ENCODE measurements around the gene LRRC10.
"Not testable (repeated sequence)": the region's sequence is repeated elsewhere in the genome, so short reads cannot be mapped to it uniquely, and the experiment has no call there.

LRRC10 gene

GRCh38 chr12:69639400-69640016, 28.8 kb upstream of the LRRC10 start:
- H3K36me3 Mint-ChIP-seq (ENCODE audit: low read depth), result no peaks in the 10 kb centered on the region

GRCh38 chr12:69633061-69633460, 22.4 kb upstream of the LRRC10 start:
- no peak overlapping the region for H3K4me3 Mint-ChIP-seq
- no peaks in the 10 kb centered on the region for H3K27me3 Mint-ChIP-seq
- H3K9me3 Mint-ChIP-seq, result no peaks in the 10 kb centered on the region
- H3K27ac Mint-ChIP-seq, result no peak overlapping the region
- H3K36me3 Mint-ChIP-seq (ENCODE audit: low read depth), result no peaks in the 10 kb centered on the region
- H3K4me1 Mint-ChIP-seq (ENCODE audit: low read depth), result no peaks in the 10 kb centered on the region

More at GRCh38 chr12:69639400-69640016, 28.8 kb upstream of the LRRC10 start:
- H3K27me3 Mint-ChIP-seq, result no peaks in the 10 kb centered on the region
- H3K4me3 Mint-ChIP-seq, result no peak overlapping the region
- H3K9me3 Mint-ChIP-seq, result no peaks in the 10 kb centered on the region
- H3K27ac Mint-ChIP-seq, result no peak overlapping the region
- no peaks in the 10 kb centered on the region for H3K4me1 Mint-ChIP-seq (ENCODE audit: low read depth)

- Mint-ChIP-seq H3K4me1 (ENCODE audit: low read depth) (no peaks in the 10 kb centered on the region), H3K27ac (no peak overlapping the region), H3K36me3 (ENCODE audit: low read depth) (no peaks in the 10 kb centered on the region), H3K27me3 (no peaks in the 10 kb centered on the region), H3K4me3 (no peak overlapping the region), H3K9me3 (no peaks in the 10 kb centered on the region)
Measured at GRCh38 chr12:69630191-69630590, 19.5 kb upstream of the LRRC10 start.

- H3K36me3 Mint-ChIP-seq (ENCODE audit: low read depth), result no peaks in the 10 kb centered on the region
- H3K27ac Mint-ChIP-seq, result no peak overlapping the region
- no peaks in the 10 kb centered on the region for H3K4me1 Mint-ChIP-seq (ENCODE audit: low read depth)
- H3K27me3 Mint-ChIP-seq, result no peaks in the 10 kb centered on the region
- H3K4me3 Mint-ChIP-seq, result no peak overlapping the region
- no peaks in the 10 kb centered on the region for H3K9me3 Mint-ChIP-seq
Measured at GRCh38 chr12:69627501-69627900, 16.8 kb upstream of the LRRC10 start.

GRCh38 chr12:69623970-69624369, 13.3 kb upstream of the LRRC10 start:
- Mint-ChIP-seq H3K27ac (no peak overlapping the region), H3K36me3 (ENCODE audit: low read depth) (no peaks in the 10 kb centered on the region), H3K9me3 (no peaks in the 10 kb centered on the region), H3K4me1 (ENCODE audit: low read depth) (no peaks in the 10 kb centered on the region), H3K27me3 (no peaks in the 10 kb centered on the region), H3K4me3 (no peak overlapping the region)

GRCh38 chr12:69621551-69621950, 10.8 kb upstream of the LRRC10 start:
- Mint-ChIP-seq H3K9me3 (no peaks in the 10 kb centered on the region), H3K4me1 (ENCODE audit: low read depth) (no peaks in the 10 kb centered on the region), H3K36me3 (ENCODE audit: low read depth) (no peaks in the 10 kb centered on the region), H3K27me3 (peaks cover 4% of the 10 kb centered on the region), H3K4me3 (no peak overlapping the region), H3K27ac (no peak overlapping the region)

GRCh38 chr12:69620921-69621320, 10.2 kb upstream of the LRRC10 start:
- Mint-ChIP-seq H3K4me3 (no peak overlapping the region), H3K27ac (no peak overlapping the region), H3K36me3 (ENCODE audit: low read depth) (no peaks in the 10 kb centered on the region), H3K4me1 (ENCODE audit: low read depth) (no peaks in the 10 kb centered on the region), H3K9me3 (no peaks in the 10 kb centered on the region), H3K27me3 (peaks cover 4% of the 10 kb centered on the region)

GRCh38 chr12:69620077-69620476, 9.4 kb upstream of the LRRC10 start:
- Mint-ChIP-seq H3K27me3 (peaks cover 4% of the 10 kb centered on the region), H3K36me3 (ENCODE audit: low read depth) (no peaks in the 10 kb centered on the region), H3K4me3 (no peak overlapping the region), H3K4me1 (ENCODE audit: low read depth) (no peaks in the 10 kb centered on the region), H3K9me3 (no peaks in the 10 kb centered on the region), H3K27ac (no peak overlapping the region)

- Mint-ChIP-seq H3K4me3 (no peak overlapping the region), H3K27me3 (peaks cover 4% of the 10 kb centered on the region), H3K9me3 (no peaks in the 10 kb centered on the region), H3K27ac (no peak overlapping the region), H3K36me3 (ENCODE audit: low read depth) (no peaks in the 10 kb centered on the region), H3K4me1 (ENCODE audit: low read depth) (no peaks in the 10 kb centered on the region)
Measured at GRCh38 chr12:69619050-69619449, 8.3 kb upstream of the LRRC10 start.

GRCh38 chr12:69616025-69616424, 5.3 kb upstream of the LRRC10 start:
- Mint-ChIP-seq H3K4me3 (no peak overlapping the region), H3K27ac (no peak overlapping the region), H3K36me3 (ENCODE audit: low read depth) (no peaks in the 10 kb centered on the region), H3K9me3 (no peaks in the 10 kb centered on the region), H3K4me1 (ENCODE audit: low read depth) (no peaks in the 10 kb centered on the region), H3K27me3 (peaks cover 4% of the 10 kb centered on the region)

GRCh38 chr12:69613351-69613750, 2.6 kb upstream of the LRRC10 start:
- Mint-ChIP-seq H3K9me3 (no peaks in the 10 kb centered on the region), H3K4me1 (ENCODE audit: low read depth) (no peaks in the 10 kb centered on the region), H3K4me3 (no peak overlapping the region), H3K36me3 (ENCODE audit: low read depth) (no peaks in the 10 kb centered on the region), H3K27ac (no peak overlapping the region), H3K27me3 (peaks cover 1% of the 10 kb centered on the region)

- Mint-ChIP-seq H3K9me3 (no peaks in the 10 kb centered on the region), H3K4me1 (ENCODE audit: low read depth) (no peaks in the 10 kb centered on the region), H3K36me3 (ENCODE audit: low read depth) (no peaks in the 10 kb centered on the region), H3K4me3 (no peak overlapping the region), H3K27ac (no peak overlapping the region), H3K27me3 (no peaks in the 10 kb centered on the region)
Measured at GRCh38 chr12:69610126-69610525, 581 bp downstream of the LRRC10 start.

GRCh38 chr12:69608114-69608513, 2.6 kb downstream of the LRRC10 start:
- Mint-ChIP-seq H3K4me1 (ENCODE audit: low read depth) (no peaks in the 10 kb centered on the region), H3K27me3 (no peaks in the 10 kb centered on the region), H3K9me3 (no peaks in the 10 kb centered on the region), H3K4me3 (no peak overlapping the region), H3K36me3 (ENCODE audit: low read depth) (peaks cover 5% of the 10 kb centered on the region), H3K27ac (no peak overlapping the region)

- H3K9me3 Mint-ChIP-seq; H3K27me3 Mint-ChIP-seq; H3K4me1 Mint-ChIP-seq (ENCODE audit: low read depth); H3K4me3 Mint-ChIP-seq; H3K27ac Mint-ChIP-seq: not testable (repeated sequence)
- peaks cover 40% of the 10 kb centered on the region for H3K36me3 Mint-ChIP-seq (ENCODE audit: low read depth)
Measured at GRCh38 chr12:69604275-69604674, 6.4 kb downstream of the LRRC10 start.

GRCh38 chr12:69603556-69603955, 7.2 kb downstream of the LRRC10 start:
- H3K9me3 Mint-ChIP-seq; H3K4me1 Mint-ChIP-seq (ENCODE audit: low read depth); H3K4me3 Mint-ChIP-seq; H3K27me3 Mint-ChIP-seq; H3K27ac Mint-ChIP-seq: not testable (repeated sequence)
- peaks cover 45% of the 10 kb centered on the region for H3K36me3 Mint-ChIP-seq (ENCODE audit: low read depth)

GRCh38 chr12:69602954-69603353, 7.8 kb downstream of the LRRC10 start:
- no peaks in the 10 kb centered on the region for H3K9me3 Mint-ChIP-seq
- peaks cover 51% of the 10 kb centered on the region for H3K36me3 Mint-ChIP-seq (ENCODE audit: low read depth)
- no peaks in the 10 kb centered on the region for H3K27me3 Mint-ChIP-seq
- no peaks in the 10 kb centered on the region for H3K4me1 Mint-ChIP-seq (ENCODE audit: low read depth)
- no peak overlapping the region for H3K27ac Mint-ChIP-seq
- no peak overlapping the region for H3K4me3 Mint-ChIP-seq

Measured in stimulated activated naive CD8-positive, alpha-beta T cell treated with anti-CD3 and anti-CD28 coated beads, Interleukin-15, Interleukin-2, amounts not matched to agents 100 ng/mL and 50 ng/mL, for 24 hours (primary cell).